IMR-90 (cell line): Measurements from ENCODE around the gene KRTAP9-4.

Experiments
- BHLHE40 ChIP-seq: fragments of 150-350 bp; IDR thresholded peaks from 2 replicates; pipeline ENCODE4 v1.6.1; 2016; ENCODE audit warnings: mild to moderate bottlenecking, low read depth, low read length
- CEBPB ChIP-seq: IDR thresholded peaks from 2 replicates; pipeline ENCODE4 v1.6.1; 2012; ENCODE audit warnings: low read depth, low read length, improper control_type of control experiment
- CTCF ChIP-seq: conservative IDR thresholded peaks from 2 replicates; pipeline ENCODE4 v1.5.1; 2012; ENCODE audit warnings: mild to moderate bottlenecking, low read depth, low read length, improper control_type of control experiment
- ELK1 ChIP-seq: fragments of 150-350 bp; IDR thresholded peaks from 2 replicates; pipeline ENCODE4 v1.6.1; 2016; ENCODE audit warnings: low read depth, mild to moderate bottlenecking, low read length, moderate library complexity, borderline replicate concordance
- MAFK ChIP-seq: IDR thresholded peaks from 2 replicates; pipeline ENCODE4 v1.6.1; 2012; ENCODE audit warnings: low read depth, low read length, improper control_type of control experiment
- MAZ ChIP-seq: IDR thresholded peaks from 2 replicates; pipeline ENCODE4 v1.6.1; 2012; ENCODE audit warnings: low read depth, mild to moderate bottlenecking, low read length, improper control_type of control experiment, moderate library complexity, borderline replicate concordance
- MXI1 ChIP-seq: IDR thresholded peaks from 2 replicates; pipeline ENCODE4 v1.6.1; 2012; ENCODE audit warnings: low read depth, mild to moderate bottlenecking, low read length, moderate library complexity, borderline replicate concordance
- POLR2A ChIP-seq: IDR thresholded peaks from 2 replicates; pipeline ENCODE4 v1.6.1; 2012; ENCODE audit warnings: mild to moderate bottlenecking, low read depth, low read length
- RCOR1 ChIP-seq: IDR thresholded peaks from 2 replicates; pipeline ENCODE4 v1.6.1; 2012; ENCODE audit warnings: mild to moderate bottlenecking, low read length, improper control_type of control experiment; ENCODE audit not compliant: insufficient replicate concordance
- USF2 ChIP-seq: fragments of 150-350 bp; IDR thresholded peaks from 2 replicates; pipeline ENCODE4 v1.6.1; 2017; ENCODE audit warnings: mild to moderate bottlenecking, antibody characterized with exemption, low read length, low read depth

- no peak for TF ChIP-seq CTCF
- TF ChIP-seq POLR2A: no peak
- no peak for TF ChIP-seq RCOR1
- TF ChIP-seq CEBPB: peak; percentile 56; the same call in 1 of the 2 replicates
- no peak for TF ChIP-seq MAFK
- TF ChIP-seq MXI1: no peak
- no peak for TF ChIP-seq USF2
- TF ChIP-seq MAZ: no peak
- TF ChIP-seq BHLHE40: no peak
- no peak for TF ChIP-seq ELK1
Measured at GRCh38 chr17:41287050-41287449, 37.6 kb downstream of the KRTAP9-4 start.
